Measurements from ENCODE around the gene S100A4.
A peak's percentile ranks its signal among the peaks of the same experiment; 100 is the strongest.

The S100A4 gene

DNA sequence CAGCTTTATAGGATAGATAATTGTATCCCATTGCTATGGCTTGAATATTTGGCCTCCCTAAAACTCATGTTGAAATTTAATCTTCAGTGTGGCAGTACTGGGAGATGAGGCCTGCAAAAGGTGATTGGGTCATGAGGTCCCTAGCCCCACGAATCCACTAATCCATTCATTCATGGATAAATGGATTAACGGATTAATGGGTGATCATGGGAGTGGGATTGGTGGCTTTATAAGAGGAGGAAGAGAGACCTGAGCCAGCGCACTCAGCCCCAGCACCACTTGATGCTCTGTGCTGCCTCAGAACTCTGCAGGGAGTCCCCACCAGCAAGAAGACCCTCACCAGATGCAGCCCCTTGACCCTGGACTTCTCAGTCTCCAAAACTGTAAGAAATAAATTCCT is 41.8 kb downstream of the S100A4 start:
- no peak for DNase-seq

DNA sequence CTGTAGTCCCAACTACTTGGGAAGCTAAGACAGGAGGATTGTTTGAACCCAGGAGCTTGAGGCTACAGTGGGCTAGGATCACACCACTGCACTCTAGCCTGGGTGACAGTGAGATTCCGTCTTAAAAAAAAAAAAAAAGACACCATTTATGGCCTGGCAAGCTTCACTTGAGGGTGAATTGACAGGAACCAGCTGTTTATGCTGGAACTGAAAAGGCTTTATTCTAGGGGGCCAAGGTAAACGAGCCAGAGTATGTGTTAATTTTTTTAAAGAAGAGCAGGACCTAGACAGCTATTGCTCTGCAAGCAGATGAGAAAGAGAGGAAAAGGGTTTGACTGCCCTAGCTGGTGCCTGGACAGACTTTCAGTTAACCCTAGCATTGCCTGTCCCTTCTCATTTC is 46.9 kb downstream of the S100A4 start:
- no peak for DNase-seq

DNA sequence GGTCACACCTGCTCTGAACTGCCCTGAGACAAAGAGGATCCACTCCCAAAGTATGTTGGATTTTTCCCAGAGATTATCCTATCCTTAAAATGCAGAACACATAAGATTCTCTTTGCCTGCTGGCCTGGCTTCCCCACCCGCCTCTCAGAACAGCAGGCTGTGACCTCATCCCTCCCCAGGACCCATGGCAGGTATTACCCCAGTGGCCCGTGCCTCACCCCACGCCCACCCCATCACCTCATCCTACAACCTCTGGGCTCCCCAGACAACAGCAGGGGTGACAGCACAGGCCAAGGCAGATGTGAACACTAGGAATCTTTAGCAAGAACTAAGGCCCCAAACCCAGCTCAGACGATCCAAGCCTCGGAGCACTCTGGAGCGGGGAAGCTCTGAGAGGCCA is 50.1 kb downstream of the S100A4 start:
- no peak for DNase-seq

DNA sequence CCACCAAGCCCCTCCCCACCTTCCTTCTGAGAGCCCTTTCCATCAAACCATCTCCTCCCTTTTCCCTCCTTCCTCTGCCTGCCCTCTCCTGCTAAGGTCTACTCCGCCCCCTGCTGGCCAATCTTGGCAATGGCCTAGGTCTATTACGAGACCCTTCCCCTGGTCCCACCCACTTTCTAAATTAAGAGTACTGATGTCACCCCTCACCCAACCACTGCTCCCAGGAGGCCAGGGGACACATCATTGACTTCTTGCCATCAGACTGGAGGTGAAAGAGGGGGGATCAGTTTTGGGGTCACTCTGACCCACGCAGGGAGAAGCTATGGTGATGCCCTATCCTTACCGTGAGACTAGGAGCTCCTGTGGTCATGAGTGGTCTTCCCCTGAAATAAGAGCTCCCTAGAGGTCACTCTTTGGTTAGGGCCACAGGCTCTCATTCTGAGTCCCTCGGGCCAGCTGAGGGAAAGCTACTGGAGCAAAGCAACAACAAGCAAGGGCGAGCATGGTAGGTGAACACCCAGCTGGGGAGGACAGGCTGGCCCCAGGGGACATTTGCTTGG is 50.5 kb downstream of the S100A4 start:
- DNase-seq: peak; percentile 79
